ENCODE results near the gene ZFYVE9. TPM values are rescaled to one million over a fixed set of nuclear protein-coding genes. Genes with fewer than 3 reads are reported as not detected.
A peak's percentile ranks its signal among the peaks of the same experiment; 100 is the strongest.

Gene ZFYVE9
- total RNA-seq, 1 experiment from 2014 or later: 14.2 TPM

DNA sequence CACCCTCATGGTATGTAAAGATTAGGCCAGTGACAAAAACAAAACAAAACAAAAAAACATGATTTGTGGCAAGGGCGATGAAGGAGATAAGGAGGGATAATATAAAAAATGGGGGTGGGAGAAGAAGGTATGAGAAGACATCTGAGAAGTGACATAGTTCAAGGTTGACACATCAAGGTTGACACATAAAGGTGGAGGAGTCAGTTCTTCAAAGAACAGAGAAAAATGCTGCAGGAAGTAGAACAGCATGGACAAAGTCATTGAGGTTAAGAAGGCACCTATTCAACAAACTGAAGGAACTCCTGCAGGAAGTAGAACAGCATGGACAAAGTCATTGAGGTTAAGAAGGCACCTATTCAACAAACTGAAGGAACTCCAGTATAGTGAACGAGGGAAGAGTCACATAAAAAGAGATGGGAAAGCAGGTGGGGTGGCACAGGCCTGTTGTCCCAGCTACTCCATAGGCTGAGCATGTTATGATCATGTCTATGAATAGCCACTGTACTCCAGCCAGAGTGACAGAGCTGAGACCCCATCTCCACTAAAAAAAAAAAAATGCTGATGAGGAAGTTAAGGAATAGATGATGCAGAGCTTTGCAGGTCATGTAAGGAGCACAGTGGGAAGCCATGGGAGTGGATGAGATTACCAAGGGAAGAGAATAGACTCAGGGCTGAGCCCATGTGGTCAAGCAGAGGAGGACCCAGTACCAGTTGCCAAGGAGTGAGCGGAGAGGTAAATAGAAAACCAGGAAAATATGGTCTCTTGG, 101.5 kb downstream of the ZFYVE9 start:
- no peaks in the 10 kb centered on the region for H3K27me3 ChIP-seq (ENCODE audit: insufficient read depth, low read length)
- no TSS peak for BruUV-seq (replicated peaks)
- H3K36me3 ChIP-seq (ENCODE audit: control insufficient read depth in 1 of 2, insufficient read depth in 2 of 2, low read length in 2 of 2): no peaks in the 10 kb centered on the region
- intact Hi-C loops (cut with micrococcal nuclease): no loop called here
- H3K9me3 ChIP-seq (ENCODE audit: control insufficient read depth in 1 of 2, insufficient read depth in 1 of 2, low read depth in 1 of 2, low read length in 2 of 2): no peaks in the 10 kb centered on the region
- RAD21 ChIA-PET (ENCODE audit: low non-redundant PET in 1 of 2, low total read pairs in 2 of 2, uncharacterized antibody in 2 of 2, unreplicated experiment in 2 of 2): no interaction called here
- H4K20me1 ChIP-seq (ENCODE audit: insufficient read depth): no peaks in the 10 kb centered on the region
- CTCF ChIA-PET: no interaction called here
- peaks cover 8 to 37% of the 10 kb centered on the region in 2 experiments; a peak in 3 of 4 replicates for H3K4me1 ChIP-seq (ENCODE audit: control insufficient read depth in 1 of 2, insufficient read depth in 2 of 2, low read length in 2 of 2)
- no peak for DNase-seq (ENCODE audit: low read depth, low spot score)
- no peak overlapping the region for H3K27ac ChIP-seq (ENCODE audit: low read depth, low read length)
- H3K79me2 ChIP-seq (ENCODE audit: insufficient read depth, low read length): no peaks in the 10 kb centered on the region
- peak; percentile 84 for ATAC-seq
- POLR2A ChIA-PET: no interaction called here
- TF ChIP-seq YY1 (IDR thresholded peaks at IDR 0.05; ENCODE audit: extremely low read depth, insufficient replicate concordance, low read depth, low read length) (no peak), FOSL1 (IDR thresholded peaks at IDR 0.05; ENCODE audit: low read depth) (peak; percentile 42), SP1 (IDR thresholded peaks at IDR 0.05; ENCODE audit: low read depth) (peak; percentile 47), JUND (IDR thresholded peaks at IDR 0.05) (peak; percentile 40; the same call in 1 of the 2 replicates), ZNF274 (IDR thresholded peaks at IDR 0.05; ENCODE audit: low read depth, low read length) (no peak), SRF (IDR thresholded peaks at IDR 0.05; ENCODE audit: low read depth) (0 out of 2 replicates have a peak, but pooled peaks have one; percentile 19), CBX3 (IDR thresholded peaks at IDR 0.05; ENCODE audit: low read depth) (peak; percentile 38; the same call in 1 of the 2 replicates), CEBPB (IDR thresholded peaks at IDR 0.05; ENCODE audit: low read depth) (0 out of 2 replicates have a peak, but pooled peaks have one; percentile 26), POLR2AphosphoS5 (IDR thresholded peaks at IDR 0.05; ENCODE audit: low read depth, low read length) (no peak)
- TF ChIP-seq, protein P1, sequence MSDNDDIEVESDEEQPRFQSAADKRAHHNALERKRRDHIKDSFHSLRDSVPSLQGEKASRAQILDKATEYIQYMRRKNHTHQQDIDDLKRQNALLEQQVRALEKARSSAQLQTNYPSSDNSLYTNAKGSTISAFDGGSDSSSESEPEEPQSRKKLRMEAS (IDR thresholded peaks at IDR 0.05): 0 out of 2 replicates have a peak, but pooled peaks have one; percentile 33
- H3K9ac ChIP-seq (ENCODE audit: low read length): no peak overlapping the region
- H3K4me2 ChIP-seq (ENCODE audit: low read length): peak overlapping the region; percentile 34
- H3K4me3 ChIP-seq (replicated peaks in 1 of 2; ENCODE audit: low read depth in 1 of 2, low read length in 2 of 2): peak overlapping the region in 1 of 2 experiments; percentile 3; a peak in 1 of 4 replicates
- no peak overlapping the region for H2AFZ ChIP-seq (ENCODE audit: low read depth, low read length, poor library complexity, severe bottlenecking)
- H3K9me2 ChIP-seq (ENCODE audit: insufficient read depth): no peaks in the 10 kb centered on the region

DNA sequence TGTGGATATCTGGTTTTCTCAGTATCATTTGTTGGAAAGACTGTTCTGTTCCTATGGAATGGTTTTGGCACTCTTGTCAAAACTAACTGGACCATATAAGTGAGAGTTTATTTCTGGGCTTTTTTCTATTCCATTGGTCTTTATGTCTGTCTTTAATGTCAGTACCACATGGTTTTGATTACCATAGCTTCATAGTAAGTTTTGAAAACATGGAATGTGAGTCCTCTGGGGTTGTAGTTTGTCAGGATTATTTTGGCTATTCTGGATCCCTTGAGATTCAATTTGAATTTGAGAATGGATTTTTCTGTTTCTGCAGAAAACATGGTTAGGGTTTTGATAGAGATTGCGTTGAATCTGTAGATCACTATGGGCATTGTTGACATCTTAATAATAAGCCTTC, 107.9 kb downstream of the ZFYVE9 start:
- POLR2A ChIA-PET: no interaction called here
- H3K9me3 ChIP-seq (ENCODE audit: control insufficient read depth in 1 of 2, insufficient read depth in 1 of 2, low read depth in 1 of 2, low read length in 2 of 2): no peaks in the 10 kb centered on the region
- H3K79me2 ChIP-seq (ENCODE audit: insufficient read depth, low read length): peaks cover 30% of the 10 kb centered on the region
- H3K4me2 ChIP-seq (ENCODE audit: low read length): no peak overlapping the region
- H2AFZ ChIP-seq (ENCODE audit: low read depth, low read length, poor library complexity, severe bottlenecking): no peak overlapping the region
- no TSS peak for BruUV-seq (replicated peaks)
- intact Hi-C loops (cut with micrococcal nuclease): no loop called here
- no peak overlapping the region for H3K27ac ChIP-seq (ENCODE audit: low read depth, low read length)
- CTCF ChIA-PET: no interaction called here
- no peak for ATAC-seq
- no peaks in the 10 kb centered on the region for H3K27me3 ChIP-seq (ENCODE audit: insufficient read depth, low read length)
- RAD21 ChIA-PET (ENCODE audit: low non-redundant PET in 1 of 2, low total read pairs in 2 of 2, uncharacterized antibody in 2 of 2, unreplicated experiment in 2 of 2): no interaction called here
- H4K20me1 ChIP-seq (ENCODE audit: insufficient read depth): no peaks in the 10 kb centered on the region
- no peak overlapping the region for H3K9ac ChIP-seq (ENCODE audit: low read length)
- no peak for TF ChIP-seq EZH2 (IDR thresholded peaks at IDR 0.05)
- no peak for TF ChIP-seq RAD21 (IDR thresholded peaks at IDR 0.05; ENCODE audit: low read depth)
- TF ChIP-seq SP1 (IDR thresholded peaks at IDR 0.05; ENCODE audit: low read depth): no peak
- no peak for TF ChIP-seq YY1 (IDR thresholded peaks at IDR 0.05; ENCODE audit: extremely low read depth, insufficient replicate concordance, low read depth, low read length)
- TF ChIP-seq, protein P2, sequence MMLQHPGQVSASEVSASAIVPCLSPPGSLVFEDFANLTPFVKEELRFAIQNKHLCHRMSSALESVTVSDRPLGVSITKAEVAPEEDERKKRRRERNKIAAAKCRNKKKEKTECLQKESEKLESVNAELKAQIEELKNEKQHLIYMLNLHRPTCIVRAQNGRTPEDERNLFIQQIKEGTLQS (IDR thresholded peaks at IDR 0.05): no peak
- TF ChIP-seq EGR1 (IDR thresholded peaks at IDR 0.05; ENCODE audit: low read depth): no peak
- no peak overlapping the region for H3K4me3 ChIP-seq (replicated peaks in 1 of 2; ENCODE audit: low read depth in 1 of 2, low read length in 2 of 2)
- H3K9me2 ChIP-seq (ENCODE audit: insufficient read depth): no peaks in the 10 kb centered on the region
- DNase-seq (ENCODE audit: low read depth, low spot score): no peak
- peaks cover 0 to 12% of the 10 kb centered on the region in 2 experiments; a peak in 2 of 4 replicates for H3K4me1 ChIP-seq (ENCODE audit: control insufficient read depth in 1 of 2, insufficient read depth in 2 of 2, low read length in 2 of 2)
- no peaks in the 10 kb centered on the region for H3K36me3 ChIP-seq (ENCODE audit: control insufficient read depth in 1 of 2, insufficient read depth in 2 of 2, low read length in 2 of 2)

Measured in HCT116 (cell line).